ENCODE measurements around the gene DELE1.

- TF ChIP-seq CTCF (IDR thresholded peaks at IDR 0.05; ENCODE audit: borderline replicate concordance, extremely low read depth, low read length, poor library complexity, severe bottlenecking) (no peak), EZH2 (IDR thresholded peaks at IDR 0.05; ENCODE audit: borderline replicate concordance, low read depth, low read length, severe bottlenecking) (no peak)
Measured at GRCh38 chr5:141978389-141978788, 54.7 kb downstream of the DELE1 start.
